GM12878 (cell line): Measurements from ENCODE around the gene R3HDM2. TPM values are rescaled to one million over a fixed set of nuclear protein-coding genes. Genes with fewer than 3 reads are reported as not detected.
A peak's percentile ranks its signal among the peaks of the same experiment; 100 is the strongest.

Experiments used
- BMI1 ChIP-seq: fragments of 450-650 bp; IDR thresholded peaks from 2 replicates; pipeline ENCODE4 v1.6.1; 2016; ENCODE audit warnings: mild to moderate bottlenecking, moderate library complexity, borderline replicate concordance
- CEBPB ChIP-seq, 2 experiments: fragments of 150-350 bp in 1 of 2; IDR thresholded peaks; 2 replicates each; pipeline ENCODE4 v1.6.1; 2012 to 2014; ENCODE audit warnings: low read depth in 2 of 2, low read length in 2 of 2, borderline replicate concordance in 1 of 2, inconsistent platforms in 1 of 2
- EED ChIP-seq: sonication (generic); IDR thresholded peaks from 2 replicates; pipeline ENCODE4 v1.6.1; 2016; ENCODE audit warnings: antibody characterized with exemption, low read depth
- EGR1 ChIP-seq, 2 experiments: IDR thresholded peaks; 1 replicate in 1 of 2; 2 replicates in 1 of 2; pipeline ENCODE4 v1.6.1; 2011 to 2012; ENCODE audit warnings: low read depth in 2 of 2, low read length in 2 of 2, borderline replicate concordance in 1 of 2, mild to moderate bottlenecking in 1 of 2, moderate library complexity in 1 of 2
- ETV6 ChIP-seq, 2 experiments: fragments of 450-650 bp in 1 of 2; IDR thresholded peaks in 1 of 2; conservative IDR thresholded peaks in 1 of 2; 2 replicates each; pipeline ENCODE4 v1.6.1; 2014; ENCODE audit warnings: antibody characterized with exemption in 1 of 2, borderline replicate concordance in 1 of 2, low read depth in 1 of 2, mild to moderate bottlenecking in 1 of 2, moderate library complexity in 1 of 2
- MTA3 ChIP-seq: IDR thresholded peaks from 2 replicates; pipeline ENCODE4 v1.6.1; 2012; ENCODE audit warnings: low read length, inconsistent platforms, borderline replicate concordance
- MYB ChIP-seq: fragments of 150-350 bp; IDR thresholded peaks from 2 replicates; pipeline ENCODE4 v1.6.1; 2014; ENCODE audit warnings: mild to moderate bottlenecking, low read depth, low read length, borderline replicate concordance
- NFYA ChIP-seq: IDR thresholded peaks from 2 replicates; pipeline ENCODE4 v1.6.1; 2011; ENCODE audit warnings: low read depth, mild to moderate bottlenecking, low read length, improper control_type of control experiment, borderline replicate concordance
- SMAD1 ChIP-seq: fragments of 450-650 bp; IDR thresholded peaks from 2 replicates; pipeline ENCODE4 v1.6.1; 2018; ENCODE audit warnings: mild to moderate bottlenecking, low read depth; ENCODE audit not compliant: partially characterized antibody
- SMC3 ChIP-seq: IDR thresholded peaks from 2 replicates; pipeline ENCODE4 v1.6.1; 2011; ENCODE audit warnings: low read length, improper control_type of control experiment, borderline replicate concordance
- SREBF2 ChIP-seq: IDR thresholded peaks from 2 replicates; pipeline ENCODE4 v1.6.1; 2012; ENCODE audit warnings: mild to moderate bottlenecking, low read length
- TAF1 ChIP-seq: IDR thresholded peaks from 2 replicates; pipeline ENCODE4 v1.6.1; 2011; ENCODE audit warnings: mild to moderate bottlenecking, low read depth, low read length, borderline replicate concordance
- YBX1 ChIP-seq: fragments of 450-650 bp; IDR thresholded peaks from 2 replicates; pipeline ENCODE4 v1.6.1; 2016; ENCODE audit warnings: antibody characterized with exemption
- ZNF687 ChIP-seq: fragments of 450-650 bp; IDR thresholded peaks from 2 replicates; pipeline ENCODE4 v1.6.1; 2017; ENCODE audit warnings: mild to moderate bottlenecking, moderate library complexity
- polyA plus RNA-seq, 11 experiments: library from polyadenylated mRNA; depleted of rRNA in 4 of 11; unstranded in 6 of 11; stranded (reverse) in 5 of 11; fragments of >200 nt; fragmentation: Nextera tagmentation in 4 of 11; fragmentation: Illumina TruSeq in 1 of 11; extraction: Ambion mirVana in 4 of 11; extraction: Trizol in 1 of 11; gene quantifications; 1 replicate in 1 of 11; 2 replicates in 10 of 11; pipeline versions ENCODE4 v1.2.1 to v1.2.3, GENCODE V29; 2011 to 2016; ENCODE audit warnings: inconsistent platforms in 2 of 11, missing spikeins in 2 of 11, low read depth in 1 of 11
- total RNA-seq, 4 experiments: library from RNA; depleted of rRNA in 3 of 4; stranded (reverse); fragments of >200 nt in 3 of 4; fragmentation: Illumina TruSeq in 1 of 4; extraction: Trizol in 1 of 4; gene quantifications; 2 replicates each; pipeline versions ENCODE4 v1.2.1 to v1.2.3, GENCODE V29; 2013 to 2021
- TF ChIP-seq, protein P1 (sequence below): IDR thresholded peaks from 2 replicates; pipeline ENCODE4 v1.6.1; 2012; ENCODE audit warnings: improper control_type of control experiment, low read depth, low read length; ENCODE audit not compliant: insufficient replicate concordance
- TF ChIP-seq, protein P2 (sequence below): fragments of 450-650 bp; IDR thresholded peaks from 2 replicates; pipeline ENCODE4 v1.6.1; 2016; ENCODE audit warnings: mild to moderate bottlenecking

R3HDM2 gene
- total and polyA plus RNA-seq, 10 of the 15 experiments (the other 5 are each of a cell fraction or from before 2014, with no cell fraction given): 4.6 to 26.1 (median 11.2) TPM

- TF ChIP-seq MYB (no peak), ETV6 (conservative IDR thresholded peaks at IDR 0.05 in 1 of 2, IDR thresholded peaks at IDR 0.05 in 1 of 2; ENCODE audit: borderline replicate concordance in 1 of 2, low read depth in 1 of 2) (peak in 1 of 2 experiments; percentile 63; a peak in 1 of 4 replicates), ZNF687 (no peak; the same call in 1 of the 2 replicates), SREBF2 (no peak), YBX1 (no peak), SMAD1 (no peak), NFYA (no peak), SMC3 (no peak), MTA3 (no peak), TAF1 (no peak), EGR1 (IDR thresholded peaks at IDR 0.05; ENCODE audit: borderline replicate concordance in 1 of 2, low read depth in 2 of 2, low read length in 2 of 2) (no peak), CEBPB (IDR thresholded peaks at IDR 0.05; ENCODE audit: borderline replicate concordance in 1 of 2, low read depth in 2 of 2, low read length in 2 of 2) (no peak), BMI1 (no peak), EED (peak; percentile 45; the same call in 1 of the 2 replicates)
- TF ChIP-seq, protein P1, sequence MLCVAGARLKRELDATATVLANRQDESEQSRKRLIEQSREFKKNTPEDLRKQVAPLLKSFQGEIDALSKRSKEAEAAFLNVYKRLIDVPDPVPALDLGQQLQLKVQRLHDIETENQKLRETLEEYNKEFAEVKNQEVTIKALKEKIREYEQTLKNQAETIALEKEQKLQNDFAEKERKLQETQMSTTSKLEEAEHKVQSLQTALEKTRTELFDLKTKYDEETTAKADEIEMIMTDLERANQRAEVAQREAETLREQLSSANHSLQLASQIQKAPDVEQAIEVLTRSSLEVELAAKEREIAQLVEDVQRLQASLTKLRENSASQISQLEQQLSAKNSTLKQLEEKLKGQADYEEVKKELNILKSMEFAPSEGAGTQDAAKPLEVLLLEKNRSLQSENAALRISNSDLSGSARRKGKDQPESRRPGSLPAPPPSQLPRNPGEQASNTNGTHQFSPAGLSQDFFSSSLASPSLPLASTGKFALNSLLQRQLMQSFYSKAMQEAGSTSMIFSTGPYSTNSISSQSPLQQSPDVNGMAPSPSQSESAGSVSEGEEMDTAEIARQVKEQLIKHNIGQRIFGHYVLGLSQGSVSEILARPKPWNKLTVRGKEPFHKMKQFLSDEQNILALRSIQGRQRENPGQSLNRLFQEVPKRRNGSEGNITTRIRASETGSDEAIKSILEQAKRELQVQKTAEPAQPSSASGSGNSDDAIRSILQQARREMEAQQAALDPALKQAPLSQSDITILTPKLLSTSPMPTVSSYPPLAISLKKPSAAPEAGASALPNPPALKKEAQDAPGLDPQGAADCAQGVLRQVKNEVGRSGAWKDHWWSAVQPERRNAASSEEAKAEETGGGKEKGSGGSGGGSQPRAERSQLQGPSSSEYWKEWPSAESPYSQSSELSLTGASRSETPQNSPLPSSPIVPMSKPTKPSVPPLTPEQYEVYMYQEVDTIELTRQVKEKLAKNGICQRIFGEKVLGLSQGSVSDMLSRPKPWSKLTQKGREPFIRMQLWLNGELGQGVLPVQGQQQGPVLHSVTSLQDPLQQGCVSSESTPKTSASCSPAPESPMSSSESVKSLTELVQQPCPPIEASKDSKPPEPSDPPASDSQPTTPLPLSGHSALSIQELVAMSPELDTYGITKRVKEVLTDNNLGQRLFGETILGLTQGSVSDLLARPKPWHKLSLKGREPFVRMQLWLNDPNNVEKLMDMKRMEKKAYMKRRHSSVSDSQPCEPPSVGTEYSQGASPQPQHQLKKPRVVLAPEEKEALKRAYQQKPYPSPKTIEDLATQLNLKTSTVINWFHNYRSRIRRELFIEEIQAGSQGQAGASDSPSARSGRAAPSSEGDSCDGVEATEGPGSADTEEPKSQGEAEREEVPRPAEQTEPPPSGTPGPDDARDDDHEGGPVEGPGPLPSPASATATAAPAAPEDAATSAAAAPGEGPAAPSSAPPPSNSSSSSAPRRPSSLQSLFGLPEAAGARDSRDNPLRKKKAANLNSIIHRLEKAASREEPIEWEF: no peak
- TF ChIP-seq, protein P2, sequence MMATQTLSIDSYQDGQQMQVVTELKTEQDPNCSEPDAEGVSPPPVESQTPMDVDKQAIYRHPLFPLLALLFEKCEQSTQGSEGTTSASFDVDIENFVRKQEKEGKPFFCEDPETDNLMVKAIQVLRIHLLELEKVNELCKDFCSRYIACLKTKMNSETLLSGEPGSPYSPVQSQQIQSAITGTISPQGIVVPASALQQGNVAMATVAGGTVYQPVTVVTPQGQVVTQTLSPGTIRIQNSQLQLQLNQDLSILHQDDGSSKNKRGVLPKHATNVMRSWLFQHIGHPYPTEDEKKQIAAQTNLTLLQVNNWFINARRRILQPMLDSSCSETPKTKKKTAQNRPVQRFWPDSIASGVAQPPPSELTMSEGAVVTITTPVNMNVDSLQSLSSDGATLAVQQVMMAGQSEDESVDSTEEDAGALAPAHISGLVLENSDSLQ: no peak
Observed at GRCh38 chr12:57479376-57480115, 48.7 kb upstream of the R3HDM2 start, which contains the start of gene ARHGAP9 (continued).
